ENCODE measurements around the gene SERPIND1.

The SERPIND1 gene

DNA sequence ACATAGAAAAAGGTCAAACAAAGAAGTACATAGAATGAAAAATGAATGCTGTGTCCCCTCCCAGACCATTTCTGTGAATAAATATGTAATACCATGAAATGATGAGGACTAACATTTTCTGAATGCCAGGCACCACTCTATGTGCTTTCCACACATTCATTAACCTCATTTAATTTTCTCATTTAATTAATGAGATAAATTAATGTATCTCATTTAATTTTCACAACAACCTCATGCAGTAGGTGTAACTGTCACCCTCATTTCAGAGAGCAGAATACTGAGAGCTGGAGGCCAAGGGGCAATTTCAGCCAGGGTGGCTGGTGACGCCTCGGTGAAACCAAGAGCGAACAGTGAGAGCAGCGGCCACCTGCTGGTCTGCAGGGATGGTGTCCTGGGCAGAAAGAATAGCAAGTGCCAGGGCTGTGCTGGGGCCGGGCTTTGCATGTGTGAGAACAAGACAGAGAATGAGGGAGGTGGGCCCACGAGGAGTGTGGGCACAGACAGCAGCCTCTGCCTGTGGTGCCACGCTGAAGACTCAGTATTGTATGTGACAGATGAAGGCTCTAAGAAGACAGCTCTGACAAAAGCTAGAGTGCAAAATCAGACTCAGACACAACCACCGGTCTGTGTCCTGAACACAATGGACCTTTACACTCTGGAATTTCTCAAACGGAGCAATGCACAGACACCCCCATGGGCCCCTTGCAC is 1.8 kb upstream of the SERPIND1 start:
- no CpG with 5 or more reads among the region's 9 CpGs for WGBS (ENCODE audit: extremely low coverage, insufficient coverage, low lambda C conversion rate)
- Histone ChIP-seq H2BK15ac (replicated peaks; ENCODE audit: low read depth) (no peak overlapping the region), H3K79me2 (ENCODE audit: control insufficient read depth, insufficient read depth, low read length) (no peaks in the 10 kb centered on the region), H3K4me2 (ENCODE audit: low read length) (no peak overlapping the region), H4K5ac (ENCODE audit: low read length) (no peak overlapping the region), H3K36me3 (ENCODE audit: control insufficient read depth, insufficient read depth, low read length) (no peaks in the 10 kb centered on the region), H3K79me1 (ENCODE audit: low read length) (no peaks in the 10 kb centered on the region), H3K9ac (ENCODE audit: low read length) (no peak overlapping the region), H4K8ac (ENCODE audit: low read depth, low read length) (no peak overlapping the region), H3K27ac (ENCODE audit: low read depth, low read length) (no peak overlapping the region), H3K23ac (ENCODE audit: low read length) (no peak overlapping the region), H2BK120ac (ENCODE audit: low read depth, low read length) (no peak overlapping the region), H3K4ac (ENCODE audit: low read depth, low read length) (no peak overlapping the region), H2AK5ac (ENCODE audit: low read length) (no peak overlapping the region), H2BK5ac (ENCODE audit: low read length) (no peak overlapping the region), H3K27me3 (ENCODE audit: insufficient read depth, low read length, poor library complexity) (no peaks in the 10 kb centered on the region), H3K56ac (ENCODE audit: low read length) (no peak overlapping the region), H3K18ac (ENCODE audit: low read length) (no peak overlapping the region), H3K4me1 (ENCODE audit: control insufficient read depth, low read depth, low read length) (no peaks in the 10 kb centered on the region), H3K4me3 (ENCODE audit: low read length) (no peak overlapping the region)
- no peak for DNase-seq

DNA sequence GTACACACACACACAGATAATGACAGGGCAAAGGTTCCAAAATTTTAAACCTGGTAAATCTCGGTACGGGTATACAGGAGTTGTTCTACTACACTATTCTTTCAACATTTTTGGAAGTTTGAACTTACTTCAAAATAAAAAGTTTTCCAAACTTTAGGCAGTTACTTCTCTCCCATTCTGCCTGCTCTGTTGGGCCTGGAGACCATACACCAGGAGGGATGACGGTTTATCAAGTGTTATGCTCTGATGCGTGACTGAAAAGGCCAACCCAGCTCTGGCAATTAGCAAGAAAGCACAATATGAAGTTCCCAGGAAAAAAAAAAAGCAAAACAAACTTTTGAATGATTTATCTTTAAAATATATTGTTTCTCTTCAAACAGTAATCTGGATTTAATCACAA is 969 bp downstream of the SERPIND1 start:
- Histone ChIP-seq H3K4me1 (ENCODE audit: control insufficient read depth, low read depth, low read length) (no peaks in the 10 kb centered on the region), H3K4me3 (ENCODE audit: low read length) (no peak overlapping the region), H3K79me2 (ENCODE audit: control insufficient read depth, insufficient read depth, low read length) (no peaks in the 10 kb centered on the region), H2BK5ac (ENCODE audit: low read length) (no peak overlapping the region), H2BK15ac (replicated peaks; ENCODE audit: low read depth) (no peak overlapping the region), H3K4me2 (ENCODE audit: low read length) (no peak overlapping the region), H3K4ac (ENCODE audit: low read depth, low read length) (no peak overlapping the region), H3K23ac (ENCODE audit: low read length) (no peak overlapping the region), H3K36me3 (ENCODE audit: control insufficient read depth, insufficient read depth, low read length) (no peaks in the 10 kb centered on the region), H2BK120ac (ENCODE audit: low read depth, low read length) (no peak overlapping the region), H4K8ac (ENCODE audit: low read depth, low read length) (no peak overlapping the region), H3K79me1 (ENCODE audit: low read length) (no peaks in the 10 kb centered on the region), H3K27me3 (ENCODE audit: insufficient read depth, low read length, poor library complexity) (no peaks in the 10 kb centered on the region), H3K56ac (ENCODE audit: low read length) (no peak overlapping the region), H3K9ac (ENCODE audit: low read length) (no peak overlapping the region), H3K18ac (ENCODE audit: low read length) (no peak overlapping the region), H2AK5ac (ENCODE audit: low read length) (no peak overlapping the region), H4K5ac (ENCODE audit: low read length) (no peak overlapping the region), H3K27ac (ENCODE audit: low read depth, low read length) (no peak overlapping the region)
- no peak for DNase-seq
- no CpG with 5 or more reads among the region's 4 CpGs for WGBS (ENCODE audit: extremely low coverage, insufficient coverage, low lambda C conversion rate)

DNA sequence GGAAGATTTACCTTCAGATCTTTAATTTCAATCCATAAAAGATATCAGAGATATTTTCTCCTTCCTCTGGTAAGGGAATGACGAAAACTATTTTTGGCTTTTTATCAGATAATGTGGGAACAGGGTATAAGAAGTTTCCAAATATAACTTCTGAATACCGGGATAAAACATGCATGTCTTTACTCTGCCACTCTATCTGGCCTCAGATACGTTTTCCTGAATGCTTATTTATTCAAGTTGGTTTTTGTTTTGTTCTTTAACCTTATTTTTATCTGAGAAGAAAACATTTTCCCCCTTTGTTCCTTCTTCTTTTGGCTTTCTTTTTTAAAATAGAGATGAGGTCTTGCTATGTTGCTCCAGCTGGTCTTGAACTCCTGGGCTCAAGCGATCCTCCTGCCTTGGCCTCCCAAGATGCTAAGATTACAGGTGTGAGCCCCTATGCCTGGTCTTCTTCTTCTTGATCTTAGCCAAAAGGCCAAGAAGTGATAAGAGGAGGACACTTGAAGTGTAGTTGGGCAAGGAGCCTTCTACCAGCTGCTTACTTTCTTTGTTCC is 1.5 kb downstream of the SERPIND1 start:
- Histone ChIP-seq H3K27me3 (ENCODE audit: insufficient read depth, low read length, poor library complexity) (no peaks in the 10 kb centered on the region), H3K4me1 (ENCODE audit: control insufficient read depth, low read depth, low read length) (no peaks in the 10 kb centered on the region), H3K79me1 (ENCODE audit: low read length) (no peaks in the 10 kb centered on the region), H2BK120ac (ENCODE audit: low read depth, low read length) (no peak overlapping the region), H3K56ac (ENCODE audit: low read length) (no peak overlapping the region), H2BK5ac (ENCODE audit: low read length) (no peak overlapping the region), H3K4me2 (ENCODE audit: low read length) (no peak overlapping the region), H3K9ac (ENCODE audit: low read length) (no peak overlapping the region), H3K79me2 (ENCODE audit: control insufficient read depth, insufficient read depth, low read length) (no peaks in the 10 kb centered on the region), H3K18ac (ENCODE audit: low read length) (no peak overlapping the region), H4K5ac (ENCODE audit: low read length) (no peak overlapping the region), H2BK15ac (replicated peaks; ENCODE audit: low read depth) (no peak overlapping the region), H3K23ac (ENCODE audit: low read length) (no peak overlapping the region), H3K4me3 (ENCODE audit: low read length) (no peak overlapping the region), H3K27ac (ENCODE audit: low read depth, low read length) (no peak overlapping the region), H3K36me3 (ENCODE audit: control insufficient read depth, insufficient read depth, low read length) (no peaks in the 10 kb centered on the region), H2AK5ac (ENCODE audit: low read length) (no peak overlapping the region), H3K4ac (ENCODE audit: low read depth, low read length) (no peak overlapping the region), H4K8ac (ENCODE audit: low read depth, low read length) (no peak overlapping the region)
- WGBS (ENCODE audit: extremely low coverage, insufficient coverage, low lambda C conversion rate): no CpG with 5 or more reads among the region's 4 CpGs
- no peak for DNase-seq

DNA sequence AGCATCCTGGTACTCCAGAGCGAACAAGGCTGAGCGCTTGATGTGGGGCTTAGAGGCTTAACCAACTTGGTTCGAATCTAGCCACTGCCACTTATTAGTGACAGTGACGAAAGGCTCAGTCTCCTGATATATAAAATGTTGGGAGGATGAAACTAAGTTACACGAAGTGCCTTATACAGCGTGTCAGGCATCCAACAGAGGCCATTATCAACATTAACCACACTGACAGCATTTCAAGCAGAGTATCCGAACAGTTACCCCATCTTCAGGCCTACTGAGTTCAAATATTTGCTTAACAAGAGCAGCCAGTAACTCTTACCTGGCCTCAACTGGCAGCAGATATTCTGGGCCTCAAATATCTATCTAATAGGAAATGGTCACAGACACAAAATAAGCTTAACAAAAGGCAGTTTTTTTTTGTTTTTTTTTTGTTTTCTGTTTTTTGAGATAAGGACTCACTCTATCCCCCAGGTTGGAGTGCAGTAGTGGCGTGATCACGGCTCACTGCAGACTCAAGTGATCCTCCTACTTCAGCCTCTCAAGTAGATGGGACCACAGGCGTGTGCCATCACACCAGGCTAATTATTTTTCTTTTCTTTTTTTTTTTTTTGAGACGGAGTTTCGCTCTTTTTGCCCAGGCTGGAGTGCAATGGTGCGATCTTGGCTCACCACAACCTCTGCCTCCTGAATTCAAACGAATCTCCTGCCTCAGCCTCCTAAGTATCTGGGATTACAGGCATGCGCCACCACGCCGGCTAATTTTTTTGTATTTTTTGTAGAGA is 2.9 kb downstream of the SERPIND1 start:
- Histone ChIP-seq H3K4me1 (ENCODE audit: control insufficient read depth, low read depth, low read length) (no peaks in the 10 kb centered on the region), H3K56ac (ENCODE audit: low read length) (no peak overlapping the region), H2AK5ac (ENCODE audit: low read length) (no peak overlapping the region), H3K4me3 (ENCODE audit: low read length) (no peak overlapping the region), H3K23ac (ENCODE audit: low read length) (no peak overlapping the region), H3K79me1 (ENCODE audit: low read length) (no peaks in the 10 kb centered on the region), H3K18ac (ENCODE audit: low read length) (no peak overlapping the region), H4K5ac (ENCODE audit: low read length) (no peak overlapping the region), H3K79me2 (ENCODE audit: control insufficient read depth, insufficient read depth, low read length) (no peaks in the 10 kb centered on the region), H3K36me3 (ENCODE audit: control insufficient read depth, insufficient read depth, low read length) (no peaks in the 10 kb centered on the region), H3K27me3 (ENCODE audit: insufficient read depth, low read length, poor library complexity) (no peaks in the 10 kb centered on the region), H2BK15ac (replicated peaks; ENCODE audit: low read depth) (no peak overlapping the region), H3K4ac (ENCODE audit: low read depth, low read length) (no peak overlapping the region), H3K9ac (ENCODE audit: low read length) (no peak overlapping the region), H3K4me2 (ENCODE audit: low read length) (no peak overlapping the region), H3K27ac (ENCODE audit: low read depth, low read length) (no peak overlapping the region), H4K8ac (ENCODE audit: low read depth, low read length) (no peak overlapping the region), H2BK5ac (ENCODE audit: low read length) (no peak overlapping the region), H2BK120ac (ENCODE audit: low read depth, low read length) (no peak overlapping the region)
- no peak for DNase-seq
- no CpG with 5 or more reads among the region's 17 CpGs for WGBS (ENCODE audit: extremely low coverage, insufficient coverage, low lambda C conversion rate)

DNA sequence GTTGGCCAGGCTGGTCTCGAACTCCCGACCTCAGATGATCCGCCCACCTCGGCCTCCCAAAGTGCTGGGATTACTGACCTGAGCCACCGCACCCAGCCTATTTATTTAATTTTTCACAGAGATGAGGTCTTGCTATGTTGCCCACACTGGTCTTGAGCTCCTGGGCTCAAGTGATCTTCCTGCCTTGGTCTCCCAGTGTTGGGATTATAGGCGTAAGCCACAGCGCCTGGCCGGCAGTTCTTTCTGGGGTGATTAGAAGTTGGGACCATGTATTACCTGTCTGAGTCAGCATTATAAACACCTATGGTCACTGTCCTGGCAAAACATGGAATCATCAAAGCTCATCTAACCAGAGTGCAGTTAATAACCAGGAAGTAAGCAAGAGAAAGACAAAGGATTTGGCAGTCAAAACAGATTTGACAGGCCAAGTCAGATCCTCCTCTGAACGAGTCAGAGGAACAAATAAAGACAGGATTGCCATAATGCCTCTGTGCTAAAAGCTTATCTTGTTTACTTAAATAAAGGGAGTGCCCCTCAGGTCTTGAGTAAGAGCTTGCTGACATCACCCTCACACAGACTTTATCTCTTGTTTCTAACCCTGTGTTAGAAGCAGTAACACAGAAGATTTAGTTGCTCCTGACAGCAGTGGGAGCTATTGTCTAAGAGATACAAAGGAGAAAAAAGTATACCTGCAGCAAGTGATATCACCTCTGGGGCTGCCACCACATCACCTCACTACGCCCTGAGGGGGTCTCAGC is 3.7 kb downstream of the SERPIND1 start:
- Histone ChIP-seq H2AK5ac (ENCODE audit: low read length) (no peak overlapping the region), H2BK15ac (replicated peaks; ENCODE audit: low read depth) (no peak overlapping the region), H3K56ac (ENCODE audit: low read length) (no peak overlapping the region), H3K79me2 (ENCODE audit: control insufficient read depth, insufficient read depth, low read length) (no peaks in the 10 kb centered on the region), H3K4me3 (ENCODE audit: low read length) (no peak overlapping the region), H4K5ac (ENCODE audit: low read length) (no peak overlapping the region), H3K36me3 (ENCODE audit: control insufficient read depth, insufficient read depth, low read length) (no peaks in the 10 kb centered on the region), H4K8ac (ENCODE audit: low read depth, low read length) (no peak overlapping the region), H3K4me1 (ENCODE audit: control insufficient read depth, low read depth, low read length) (no peaks in the 10 kb centered on the region), H2BK120ac (ENCODE audit: low read depth, low read length) (no peak overlapping the region), H3K4ac (ENCODE audit: low read depth, low read length) (no peak overlapping the region), H3K79me1 (ENCODE audit: low read length) (no peaks in the 10 kb centered on the region), H3K4me2 (ENCODE audit: low read length) (no peak overlapping the region), H3K27ac (ENCODE audit: low read depth, low read length) (no peak overlapping the region), H2BK5ac (ENCODE audit: low read length) (no peak overlapping the region), H3K9ac (ENCODE audit: low read length) (no peak overlapping the region), H3K27me3 (ENCODE audit: insufficient read depth, low read length, poor library complexity) (no peaks in the 10 kb centered on the region), H3K18ac (ENCODE audit: low read length) (no peak overlapping the region), H3K23ac (ENCODE audit: low read length) (no peak overlapping the region)
- WGBS (ENCODE audit: extremely low coverage, insufficient coverage, low lambda C conversion rate): no CpG with 5 or more reads among the region's 10 CpGs
- peak; percentile 83 for DNase-seq
